HL-60 (cell line): ENCODE results near the gene KIF25.

Experiments used
- DNase-seq, 2 experiments: peaks; one replicate each; pipeline ENCODE4 v3.0.0-alpha.2; 2010 to 2020; ENCODE audit warnings: low read depth in 1 of 2, low spot score in 1 of 2
- H3K27ac ChIP-seq: fragments of 250-450 bp; sonication (Bioruptor Pico); replicated peaks from 2 replicates; pipeline ENCODE4 v1.5.1; 2020; ENCODE audit warnings: mild to moderate bottlenecking, moderate library complexity
- H3K27me3 ChIP-seq: fragments of 250-450 bp; sonication (Bioruptor Pico); 2 replicates; pipeline ENCODE4 v1.5.1; 2021; ENCODE audit warnings: mild to moderate bottlenecking, moderate library complexity; ENCODE audit not compliant: insufficient read depth, poor library complexity, severe bottlenecking
- H3K4me3 ChIP-seq: replicated peaks from 2 replicates; pipeline ENCODE4 v1.5.1; 2011; ENCODE audit warnings: mild to moderate bottlenecking, control low read depth, low read length; ENCODE audit not compliant: insufficient read depth
- CTCF ChIP-seq: IDR thresholded peaks from one replicate; pipeline ENCODE4 v1.5.1; 2011; ENCODE audit warnings: low read length, control low read depth, inconsistent platforms; ENCODE audit not compliant: insufficient read depth
- GABPA ChIP-seq: IDR thresholded peaks from 2 replicates; pipeline ENCODE4 v1.6.1; 2012; ENCODE audit warnings: low read depth
- POLR2AphosphoS5 ChIP-seq: IDR thresholded peaks from 2 replicates; pipeline ENCODE4 v1.6.1; 2012; ENCODE audit warnings: low read depth
- REST ChIP-seq: IDR thresholded peaks from 2 replicates; pipeline ENCODE4 v1.6.1; 2012; ENCODE audit warnings: low read depth; ENCODE audit not compliant: insufficient replicate concordance
- SPI1 ChIP-seq: IDR thresholded peaks from 2 replicates; pipeline ENCODE4 v1.6.1; 2012; ENCODE audit warnings: low read depth, mild to moderate bottlenecking, borderline replicate concordance

The KIF25 gene

GRCh38 chr6:168004945-168005344 is 7.5 kb downstream of the KIF25 start:
- no peak for DNase-seq
- no peaks in the 10 kb centered on the region for H3K27me3 ChIP-seq
- no peak for TF ChIP-seq CTCF
- no peak for TF ChIP-seq SPI1
- TF ChIP-seq REST: no peak
- no peak for TF ChIP-seq GABPA
- no peak for TF ChIP-seq POLR2AphosphoS5
- H3K27ac ChIP-seq: no peak overlapping the region
- H3K4me3 ChIP-seq: no peak overlapping the region

GRCh38 chr6:168005796-168006195 is 8.3 kb downstream of the KIF25 start:
- no peak overlapping the region for H3K4me3 ChIP-seq
- no peak for DNase-seq
- TF ChIP-seq CTCF (no peak), SPI1 (no peak), POLR2AphosphoS5 (no peak), REST (no peak), GABPA (no peak)
- no peak overlapping the region for H3K27ac ChIP-seq
- H3K27me3 ChIP-seq: no peaks in the 10 kb centered on the region

GRCh38 chr6:168007592-168008338 is 10.3 kb downstream of the KIF25 start:
- TF ChIP-seq REST (no peak), POLR2AphosphoS5 (0 out of 2 replicates have a peak, but pooled peaks have one; percentile 21), SPI1 (no peak), GABPA (no peak)
- Histone ChIP-seq H3K4me3 (no peak overlapping the region), H3K27me3 (no peaks in the 10 kb centered on the region), H3K27ac (no peak overlapping the region)
- no peak for DNase-seq
